ENCODE results near the gene TNFSF9. TPM values are rescaled to one million over a fixed set of nuclear protein-coding genes. Genes with fewer than 3 reads are reported as not detected.

Gene TNFSF9
- total and polyA plus RNA-seq, 2 of the 8 experiments (the other 6 are each of a cell fraction or from before 2014, with no cell fraction given) = 1.7 to 4.4 TPM

- TF ChIP-seq TAF1 (IDR thresholded peaks at IDR 0.05; ENCODE audit: low read depth, low read length) (0 out of 2 replicates have a peak, but pooled peaks have one; percentile 28), RBBP5 (IDR thresholded peaks at IDR 0.05; ENCODE audit: borderline replicate concordance, low read depth, low read length) (peak; percentile 48; the same call in 1 of the 2 replicates), RXRA (IDR thresholded peaks at IDR 0.05; ENCODE audit: insufficient read depth, low read depth, low read length) (no peak), SRF (IDR thresholded peaks at IDR 0.05; ENCODE audit: low read depth, low read length) (no peak), JUND (IDR thresholded peaks at IDR 0.05; ENCODE audit: low read length) (no peak), POLR2AphosphoS5 (IDR thresholded peaks at IDR 0.05; ENCODE audit: low read depth, low read length) (no peak), CHD7 (IDR thresholded peaks at IDR 0.05; ENCODE audit: insufficient replicate concordance, low read length) (no peak), KDM4A (IDR thresholded peaks at IDR 0.05; ENCODE audit: low read depth, low read length, severe bottlenecking) (peak; percentile 74), CREB1 (IDR thresholded peaks at IDR 0.05) (peak; percentile 37; the same call in 1 of the 2 replicates), TEAD4 (IDR thresholded peaks at IDR 0.05; ENCODE audit: low read depth, low read length) (no peak)
Observed at GRCh38 chr19:6501740-6502648, 28.8 kb upstream of the TNFSF9 start, which contains the start of gene TUBB4A (continued).

Measured in H1 (cell line).